ENCODE data around the gene TM7SF3.
A peak's percentile ranks its signal among the peaks of the same experiment; 100 is the strongest.
"Not testable (repeated sequence)": the region's sequence is repeated elsewhere in the genome, so short reads cannot be mapped to it uniquely, and the experiment has no call there.

The TM7SF3 gene

GRCh38 chr12:26976687-26977086 lies 37.5 kb downstream of the TM7SF3 start:
- no peak for DNase-seq

- DNase-seq, result peak; percentile 50
Measured at GRCh38 chr12:26971963-26972362, 42.2 kb downstream of the TM7SF3 start.

GRCh38 chr12:26970136-26970535 lies 44.0 kb downstream of the TM7SF3 start:
- DNase-seq, result no peak

- DNase-seq, result no peak
Measured at GRCh38 chr12:26966842-26967241, 47.3 kb downstream of the TM7SF3 start.

- DNase-seq, result no peak
Measured at GRCh38 chr12:26963413-26963812, 50.8 kb downstream of the TM7SF3 start.

GRCh38 chr12:26961803-26962202 lies 52.4 kb downstream of the TM7SF3 start:
- DNase-seq, result no peak

GRCh38 chr12:26961391-26961790 lies 52.8 kb downstream of the TM7SF3 start:
- DNase-seq, result not testable (repeated sequence)

GRCh38 chr12:26954027-26954426 lies 60.2 kb downstream of the TM7SF3 start:
- DNase-seq, result no peak

GRCh38 chr12:26953447-26953846 lies 60.7 kb downstream of the TM7SF3 start:
- DNase-seq, result no peak

GRCh38 chr12:26948309-26948708 lies 65.9 kb downstream of the TM7SF3 start:
- DNase-seq, result no peak

- DNase-seq, result no peak
Measured at GRCh38 chr12:26941215-26941594, 73.0 kb downstream of the TM7SF3 start.

- peak; percentile 44 for DNase-seq
Measured at GRCh38 chr12:26940516-26941214, 73.5 kb downstream of the TM7SF3 start.

- DNase-seq, result no peak
Measured at GRCh38 chr12:26939953-26940352, 74.2 kb downstream of the TM7SF3 start.

- no peak for DNase-seq
Measured at GRCh38 chr12:26939192-26939832, 74.9 kb downstream of the TM7SF3 start.

- peak; percentile 36 for DNase-seq
Measured at GRCh38 chr12:26938701-26939062, 75.5 kb downstream of the TM7SF3 start.

GRCh38 chr12:26937863-26938700 lies 76.1 kb downstream of the TM7SF3 start, which contains the start of the genes FGFR1OP2 and INTS13:
Gene FGFR1OP2 (plus strand): TSS chr12:26938470. CDS start chr12:26954159, 15,689 bp downstream.
Gene INTS13 (minus strand): TSS chr12:26937981. CDS start chr12:26936803, 1,178 bp downstream.
- peak; percentile 97 for DNase-seq

- no peak for DNase-seq
Measured at GRCh38 chr12:26937443-26937862, 76.7 kb downstream of the TM7SF3 start.

- DNase-seq, result peak; percentile 14
Measured at GRCh38 chr12:26936559-26937442, 77.4 kb downstream of the TM7SF3 start.

GRCh38 chr12:26935636-26936378 lies 78.4 kb downstream of the TM7SF3 start:
- peak; percentile 11 for DNase-seq

GRCh38 chr12:26929590-26929989 lies 84.6 kb downstream of the TM7SF3 start:
- no peak for DNase-seq

- no peak for DNase-seq
Measured at GRCh38 chr12:26928661-26929060, 85.5 kb downstream of the TM7SF3 start.

Measured in CD4-positive, alpha-beta T cell treated with Interleukin-6 for 4 hours (primary cell).